AG09309 (cell line): Measurements from ENCODE around the gene AMTN.
A peak's percentile ranks its signal among the peaks of the same experiment; 100 is the strongest.
"Not testable (repeated sequence)": the region's sequence is repeated elsewhere in the genome, so short reads cannot be mapped to it uniquely, and the experiment has no call there.

Experiments
- DNase-seq: peaks from one replicate; pipeline ENCODE4 v3.0.0-alpha.2; 2010; ENCODE audit warnings: low read depth
- H3K4me3 ChIP-seq: 2 replicates; pipeline ENCODE4 v1.5.1; 2011; ENCODE audit warnings: mild to moderate bottlenecking, low read depth, low read length, moderate library complexity; ENCODE audit not compliant: control insufficient read depth
- CTCF ChIP-seq: IDR thresholded peaks from 2 replicates; pipeline ENCODE4 v1.5.1; 2011; ENCODE audit warnings: mild to moderate bottlenecking, low read depth, low read length, inconsistent platforms; ENCODE audit not compliant: insufficient read depth, control insufficient read depth; ENCODE audit errors: missing control alignments

The AMTN gene

GRCh38 chr4:70530997-70531396, 12.6 kb downstream of the AMTN start:
- TF ChIP-seq CTCF: no peak

GRCh38 chr4:70531981-70532380, 13.6 kb downstream of the AMTN start:
- peak; percentile 5 for TF ChIP-seq CTCF
- no peak for DNase-seq
- no peak overlapping the region for H3K4me3 ChIP-seq

More at GRCh38 chr4:70530997-70531396, 12.6 kb downstream of the AMTN start:
- no peak for DNase-seq
- H3K4me3 ChIP-seq: no peak overlapping the region

GRCh38 chr4:70533211-70533610, 14.8 kb downstream of the AMTN start:
- DNase-seq: no peak
- TF ChIP-seq CTCF: no peak
- H3K4me3 ChIP-seq: no peak overlapping the region

DNA sequence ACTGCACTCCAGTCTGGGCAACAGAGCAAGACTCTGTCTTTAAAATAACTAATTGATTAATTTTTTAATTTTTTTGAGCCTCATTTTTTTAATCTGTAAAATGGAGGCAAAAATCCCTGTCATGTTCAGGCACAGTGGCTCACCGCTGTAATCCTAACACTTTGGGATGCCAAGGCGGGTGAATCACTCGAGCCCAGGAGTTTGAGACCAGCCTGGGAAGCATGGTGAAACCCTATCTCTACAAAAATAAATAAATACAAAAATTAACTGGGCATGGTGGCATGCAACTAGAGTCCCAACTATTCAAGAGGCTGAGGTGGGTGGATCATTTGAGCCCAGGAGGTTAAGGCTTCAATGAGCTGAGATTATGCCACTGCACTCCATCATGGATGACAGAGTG, 15.4 kb downstream of the AMTN start:
- DNase-seq: no peak
- H3K4me3 ChIP-seq: no peak overlapping the region
- TF ChIP-seq CTCF: no peak

GRCh38 chr4:70534886-70535285, 16.5 kb downstream of the AMTN start:
- DNase-seq, H3K4me3 ChIP-seq: not testable (repeated sequence)

DNA sequence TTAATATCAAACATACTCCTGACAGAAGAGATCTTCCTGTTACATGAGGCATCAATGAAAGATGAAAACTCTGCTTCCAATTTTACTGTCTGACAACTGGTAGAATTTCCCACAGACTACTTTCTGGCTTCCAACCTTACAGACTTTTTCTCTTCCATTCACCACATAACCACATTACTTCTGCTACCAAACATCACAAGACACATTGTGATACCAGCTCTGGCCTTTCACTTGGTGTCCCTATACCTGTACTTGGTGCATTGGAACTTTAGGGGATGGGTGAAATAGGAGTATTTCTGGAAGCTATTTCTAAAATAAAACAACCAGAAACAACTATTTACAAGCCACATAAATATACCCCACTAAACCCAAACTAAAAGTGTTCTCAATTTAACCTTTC, 20.5 kb downstream of the AMTN start:
- DNase-seq: no peak
- no peak overlapping the region for H3K4me3 ChIP-seq
- no peak for TF ChIP-seq CTCF

GRCh38 chr4:70544279-70544868, 26.0 kb downstream of the AMTN start:
- TF ChIP-seq CTCF: peak; percentile 55
- no peak overlapping the region for H3K4me3 ChIP-seq
- no peak for DNase-seq
